ENCODE results near the gene ITGA11. TPM values are rescaled to one million over a fixed set of nuclear protein-coding genes. Genes with fewer than 3 reads are reported as not detected.

Gene ITGA11
- total and polyA plus RNA-seq, 2 of the 13 experiments (the other 11 are each of a cell fraction or from before 2014, with no cell fraction given): not detected

DNA sequence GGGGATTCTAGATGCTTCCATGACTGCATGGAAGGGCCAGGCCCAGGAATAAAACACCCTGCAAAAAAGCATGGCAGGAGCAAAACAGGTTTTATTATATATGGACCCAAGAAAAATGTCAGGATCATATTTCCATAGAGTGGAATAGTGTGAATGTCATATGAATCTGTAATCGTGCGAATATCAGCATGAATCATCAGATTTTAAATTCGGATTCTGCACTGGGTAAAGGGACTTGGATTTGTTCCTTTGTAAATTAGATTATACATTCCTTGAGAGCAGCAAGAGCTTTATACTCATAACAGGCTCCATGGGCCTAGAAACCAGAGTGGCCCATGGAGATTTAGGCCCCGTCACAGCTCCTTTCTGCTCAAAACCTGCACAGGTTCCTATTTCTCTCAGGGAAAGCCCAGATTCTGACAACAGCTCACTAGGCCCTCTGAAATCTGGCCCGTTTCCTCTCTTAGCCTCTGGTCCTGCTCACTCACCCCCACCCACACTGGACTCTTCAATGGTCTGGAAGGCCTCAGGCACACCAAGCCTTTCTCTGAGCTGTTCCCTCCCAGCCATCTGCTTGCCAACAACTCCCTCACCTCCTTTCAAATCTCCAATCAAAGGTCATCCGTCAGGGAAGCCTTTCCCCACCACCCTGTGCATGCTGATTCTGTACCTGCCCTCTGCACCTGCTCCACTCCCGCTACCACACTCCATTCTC is 78.4 kb downstream of the ITGA11 start:
- Histone ChIP-seq H3K9me3 (ENCODE audit: low read length) (no peaks in the 10 kb centered on the region), H3K27me3 (ENCODE audit: control insufficient read depth in 1 of 2, insufficient read depth in 2 of 2, low read length in 2 of 2) (peaks cover 2 to 33% of the 10 kb centered on the region in 2 experiments; a peak in 4 of 5 replicates), H3K9ac (ENCODE audit: insufficient read depth, low read depth, low read length) (no peak overlapping the region), H3K27ac (ENCODE audit: extremely low read length, insufficient read depth, low read length) (no peak overlapping the region), H2AFZ (ENCODE audit: low read length) (no peak overlapping the region), H3K36me3 (replicated peaks in 1 of 2; ENCODE audit: control insufficient read depth in 1 of 2, insufficient read depth in 2 of 2, low read length in 2 of 2) (no peaks in the 10 kb centered on the region), H3K4me1 (ENCODE audit: insufficient read depth, low read length) (no peaks in the 10 kb centered on the region), H4K20me1 (ENCODE audit: insufficient read depth, low read length) (no peaks in the 10 kb centered on the region), H3K4me3 (replicated peaks in 1 of 3; ENCODE audit: insufficient read depth in 1 of 3, low read depth in 2 of 3, low read length in 3 of 3) (no peak overlapping the region), H3K79me2 (ENCODE audit: insufficient read depth, low read length) (no peaks in the 10 kb centered on the region), H3K4me2 (ENCODE audit: low read depth, low read length) (no peak overlapping the region)
- FAIRE-seq (no peak), ATAC-seq (no peak), DNase-seq (ENCODE audit: low spot score) (no peak)
- BruUV-seq (replicated peaks): no TSS peak
- CTCF ChIA-PET (ENCODE audit: low intra/inter-chr PET ratio, low total read pairs): no interaction called here
- POLR2A ChIA-PET: no interaction called here
- in situ Hi-C loops (cut with HindIII; ENCODE audit: extremely low pct_ligation_motif_present, low pct_unique_long_range_greater_than_20kb) (no loop called here), intact Hi-C loops (cut with micrococcal nuclease; ENCODE audit: unreplicated experiment) (no loop called here)
- no peak for TF ChIP-seq SOX5 (CRISPR knock-in tag; IDR thresholded peaks at IDR 0.05; ENCODE audit: borderline replicate concordance)
- TF ChIP-seq, protein P1, sequence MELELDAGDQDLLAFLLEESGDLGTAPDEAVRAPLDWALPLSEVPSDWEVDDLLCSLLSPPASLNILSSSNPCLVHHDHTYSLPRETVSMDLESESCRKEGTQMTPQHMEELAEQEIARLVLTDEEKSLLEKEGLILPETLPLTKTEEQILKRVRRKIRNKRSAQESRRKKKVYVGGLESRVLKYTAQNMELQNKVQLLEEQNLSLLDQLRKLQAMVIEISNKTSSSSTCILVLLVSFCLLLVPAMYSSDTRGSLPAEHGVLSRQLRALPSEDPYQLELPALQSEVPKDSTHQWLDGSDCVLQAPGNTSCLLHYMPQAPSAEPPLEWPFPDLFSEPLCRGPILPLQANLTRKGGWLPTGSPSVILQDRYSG (CRISPR knock-in tag; IDR thresholded peaks at IDR 0.05): no peak
- TF ChIP-seq ZFP41 (CRISPR knock-in tag; IDR thresholded peaks at IDR 0.05; ENCODE audit: borderline replicate concordance): no peak
- TF ChIP-seq, protein P2, sequence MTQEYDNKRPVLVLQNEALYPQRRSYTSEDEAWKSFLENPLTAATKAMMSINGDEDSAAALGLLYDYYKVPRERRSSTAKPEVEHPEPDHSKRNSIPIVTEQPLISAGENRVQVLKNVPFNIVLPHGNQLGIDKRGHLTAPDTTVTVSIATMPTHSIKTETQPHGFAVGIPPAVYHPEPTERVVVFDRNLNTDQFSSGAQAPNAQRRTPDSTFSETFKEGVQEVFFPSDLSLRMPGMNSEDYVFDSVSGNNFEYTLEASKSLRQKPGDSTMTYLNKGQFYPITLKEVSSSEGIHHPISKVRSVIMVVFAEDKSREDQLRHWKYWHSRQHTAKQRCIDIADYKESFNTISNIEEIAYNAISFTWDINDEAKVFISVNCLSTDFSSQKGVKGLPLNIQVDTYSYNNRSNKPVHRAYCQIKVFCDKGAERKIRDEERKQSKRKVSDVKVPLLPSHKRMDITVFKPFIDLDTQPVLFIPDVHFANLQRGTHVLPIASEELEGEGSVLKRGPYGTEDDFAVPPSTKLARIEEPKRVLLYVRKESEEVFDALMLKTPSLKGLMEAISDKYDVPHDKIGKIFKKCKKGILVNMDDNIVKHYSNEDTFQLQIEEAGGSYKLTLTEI (CRISPR knock-in tag; conservative IDR thresholded peaks at IDR 0.05): no peak
- no peak for TF ChIP-seq KDM3A (CRISPR knock-in tag; IDR thresholded peaks at IDR 0.05; ENCODE audit: low read depth)
- TF ChIP-seq ZNF451 (CRISPR knock-in tag; IDR thresholded peaks at IDR 0.05): no peak
- TF ChIP-seq NFE2L1 (CRISPR knock-in tag; IDR thresholded peaks at IDR 0.05; ENCODE audit: borderline replicate concordance): no peak
- no peak for TF ChIP-seq ZBTB8A (CRISPR knock-in tag; IDR thresholded peaks at IDR 0.05; ENCODE audit: borderline replicate concordance, low read depth)
- TF ChIP-seq, protein P3, sequence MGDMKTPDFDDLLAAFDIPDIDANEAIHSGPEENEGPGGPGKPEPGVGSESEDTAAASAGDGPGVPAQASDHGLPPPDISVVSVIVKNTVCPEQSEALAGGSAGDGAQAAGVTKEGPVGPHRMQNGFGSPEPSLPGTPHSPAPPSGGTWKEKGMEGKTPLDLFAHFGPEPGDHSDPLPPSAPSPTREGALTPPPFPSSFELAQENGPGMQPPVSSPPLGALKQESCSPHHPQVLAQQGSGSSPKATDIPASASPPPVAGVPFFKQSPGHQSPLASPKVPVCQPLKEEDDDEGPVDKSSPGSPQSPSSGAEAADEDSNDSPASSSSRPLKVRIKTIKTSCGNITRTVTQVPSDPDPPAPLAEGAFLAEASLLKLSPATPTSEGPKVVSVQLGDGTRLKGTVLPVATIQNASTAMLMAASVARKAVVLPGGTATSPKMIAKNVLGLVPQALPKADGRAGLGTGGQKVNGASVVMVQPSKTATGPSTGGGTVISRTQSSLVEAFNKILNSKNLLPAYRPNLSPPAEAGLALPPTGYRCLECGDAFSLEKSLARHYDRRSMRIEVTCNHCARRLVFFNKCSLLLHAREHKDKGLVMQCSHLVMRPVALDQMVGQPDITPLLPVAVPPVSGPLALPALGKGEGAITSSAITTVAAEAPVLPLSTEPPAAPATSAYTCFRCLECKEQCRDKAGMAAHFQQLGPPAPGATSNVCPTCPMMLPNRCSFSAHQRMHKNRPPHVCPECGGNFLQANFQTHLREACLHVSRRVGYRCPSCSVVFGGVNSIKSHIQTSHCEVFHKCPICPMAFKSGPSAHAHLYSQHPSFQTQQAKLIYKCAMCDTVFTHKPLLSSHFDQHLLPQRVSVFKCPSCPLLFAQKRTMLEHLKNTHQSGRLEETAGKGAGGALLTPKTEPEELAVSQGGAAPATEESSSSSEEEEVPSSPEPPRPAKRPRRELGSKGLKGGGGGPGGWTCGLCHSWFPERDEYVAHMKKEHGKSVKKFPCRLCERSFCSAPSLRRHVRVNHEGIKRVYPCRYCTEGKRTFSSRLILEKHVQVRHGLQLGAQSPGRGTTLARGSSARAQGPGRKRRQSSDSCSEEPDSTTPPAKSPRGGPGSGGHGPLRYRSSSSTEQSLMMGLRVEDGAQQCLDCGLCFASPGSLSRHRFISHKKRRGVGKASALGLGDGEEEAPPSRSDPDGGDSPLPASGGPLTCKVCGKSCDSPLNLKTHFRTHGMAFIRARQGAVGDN (CRISPR knock-in tag; IDR thresholded peaks at IDR 0.05): no peak
- TF ChIP-seq JUN (CRISPR knock-in tag; IDR thresholded peaks at IDR 0.05): no peak
- TF ChIP-seq ZZZ3 (CRISPR knock-in tag; IDR thresholded peaks at IDR 0.05; ENCODE audit: borderline replicate concordance): no peak
- no peak for TF ChIP-seq ZFP82 (CRISPR knock-in tag; IDR thresholded peaks at IDR 0.05; ENCODE audit: borderline replicate concordance)
- TF ChIP-seq, protein P4, sequence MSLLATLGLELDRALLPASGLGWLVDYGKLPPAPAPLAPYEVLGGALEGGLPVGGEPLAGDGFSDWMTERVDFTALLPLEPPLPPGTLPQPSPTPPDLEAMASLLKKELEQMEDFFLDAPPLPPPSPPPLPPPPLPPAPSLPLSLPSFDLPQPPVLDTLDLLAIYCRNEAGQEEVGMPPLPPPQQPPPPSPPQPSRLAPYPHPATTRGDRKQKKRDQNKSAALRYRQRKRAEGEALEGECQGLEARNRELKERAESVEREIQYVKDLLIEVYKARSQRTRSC (CRISPR knock-in tag; IDR thresholded peaks at IDR 0.05; ENCODE audit: low read depth): no peak
- TF ChIP-seq SMYD3 (CRISPR knock-in tag; IDR thresholded peaks at IDR 0.05): no peak
- no peak for TF ChIP-seq ZNF335 (CRISPR knock-in tag; IDR thresholded peaks at IDR 0.05)
- TF ChIP-seq SUZ12 (IDR thresholded peaks at IDR 0.05; ENCODE audit: low read depth, low read length): no peak
- TF ChIP-seq RFX3 (CRISPR knock-in tag; IDR thresholded peaks at IDR 0.05): no peak
- TF ChIP-seq TP53 (CRISPR knock-in tag; conservative IDR thresholded peaks at IDR 0.05): no peak
- WGBS (ENCODE audit: low lambda C conversion rate): 50% methylated on average over 7 of the region's 7 CpGs
